Mesendoderm (in vitro differentiated cells): ENCODE measurements around the gene PSMA3.

ENCODE experiments used
- DNase-seq: peaks from one replicate; pipeline ENCODE4 v3.0.0; 2013
- H2AK5ac ChIP-seq: 2 replicates; pipeline ENCODE4 v1.6.1; 2013; ENCODE audit warnings: low read length, inconsistent platforms
- H2BK120ac ChIP-seq: 2 replicates; pipeline ENCODE4 v1.6.1; 2013; ENCODE audit warnings: low read depth, mild to moderate bottlenecking, low read length, moderate library complexity, mixed read lengths
- H2BK15ac ChIP-seq: replicated peaks from 2 replicates; pipeline ENCODE4 v1.6.1; 2013; ENCODE audit warnings: low read depth, mild to moderate bottlenecking, moderate library complexity
- H2BK5ac ChIP-seq: 2 replicates; pipeline ENCODE4 v1.6.1; 2013; ENCODE audit warnings: low read length, inconsistent platforms
- H3K18ac ChIP-seq: 2 replicates; pipeline ENCODE4 v1.6.1; 2013; ENCODE audit warnings: mild to moderate bottlenecking, low read length, mixed read lengths
- H3K23ac ChIP-seq: one replicate; pipeline ENCODE4 v1.6.1; 2013; ENCODE audit warnings: low read length
- H3K27ac ChIP-seq: 2 replicates; pipeline ENCODE4 v1.5.1; 2013; ENCODE audit warnings: low read depth, mild to moderate bottlenecking, inconsistent platforms, low read length, moderate library complexity
- H3K27me3 ChIP-seq: 2 replicates; pipeline ENCODE4 v1.6.1; 2013; ENCODE audit warnings: low read length, control low read depth, mild to moderate bottlenecking, inconsistent platforms; ENCODE audit not compliant: insufficient read depth, poor library complexity
- H3K36me3 ChIP-seq: 2 replicates; pipeline ENCODE4 v1.6.1; 2013; ENCODE audit warnings: low read length, inconsistent platforms; ENCODE audit not compliant: control insufficient read depth, insufficient read depth
- H3K4ac ChIP-seq: one replicate; pipeline ENCODE4 v1.6.1; 2013; ENCODE audit warnings: low read depth, mild to moderate bottlenecking, low read length, moderate library complexity
- H3K4me1 ChIP-seq: 2 replicates; pipeline ENCODE4 v1.6.1; 2013; ENCODE audit warnings: low read depth, low read length, inconsistent platforms; ENCODE audit not compliant: control insufficient read depth
- H3K4me2 ChIP-seq: 2 replicates; pipeline ENCODE4 v1.6.1; 2013; ENCODE audit warnings: low read length
- H3K4me3 ChIP-seq: 2 replicates; pipeline ENCODE4 v1.5.1; 2013; ENCODE audit warnings: mild to moderate bottlenecking, low read length
- H3K56ac ChIP-seq: one replicate; pipeline ENCODE4 v1.6.1; 2013; ENCODE audit warnings: low read length
- H3K79me1 ChIP-seq: 2 replicates; pipeline ENCODE4 v1.6.1; 2013; ENCODE audit warnings: low read length, inconsistent platforms
- H3K79me2 ChIP-seq: 2 replicates; pipeline ENCODE4 v1.6.1; 2013; ENCODE audit warnings: mild to moderate bottlenecking, low read length; ENCODE audit not compliant: control insufficient read depth, insufficient read depth
- H3K9ac ChIP-seq: 2 replicates; pipeline ENCODE4 v1.6.1; 2013; ENCODE audit warnings: low read length, inconsistent platforms
- H4K5ac ChIP-seq: one replicate; pipeline ENCODE4 v1.6.1; 2013; ENCODE audit warnings: low read length
- H4K8ac ChIP-seq: one replicate; pipeline ENCODE4 v1.6.1; 2013; ENCODE audit warnings: low read depth, mild to moderate bottlenecking, control low read depth, low read length, moderate library complexity
- WGBS: extraction: QIAGEN DNeasy Blood & Tissue Kit; methylation state at CpG from one replicate; pipeline ENCODE4 v1.1.7; 2013; ENCODE audit warnings: low lambda C conversion rate, missing lambda C conversion rate; ENCODE audit not compliant: insufficient coverage; ENCODE audit errors: extremely low coverage; 5-methylcytosine and 5-hydroxymethylcytosine counted together

PSMA3 gene

DNA sequence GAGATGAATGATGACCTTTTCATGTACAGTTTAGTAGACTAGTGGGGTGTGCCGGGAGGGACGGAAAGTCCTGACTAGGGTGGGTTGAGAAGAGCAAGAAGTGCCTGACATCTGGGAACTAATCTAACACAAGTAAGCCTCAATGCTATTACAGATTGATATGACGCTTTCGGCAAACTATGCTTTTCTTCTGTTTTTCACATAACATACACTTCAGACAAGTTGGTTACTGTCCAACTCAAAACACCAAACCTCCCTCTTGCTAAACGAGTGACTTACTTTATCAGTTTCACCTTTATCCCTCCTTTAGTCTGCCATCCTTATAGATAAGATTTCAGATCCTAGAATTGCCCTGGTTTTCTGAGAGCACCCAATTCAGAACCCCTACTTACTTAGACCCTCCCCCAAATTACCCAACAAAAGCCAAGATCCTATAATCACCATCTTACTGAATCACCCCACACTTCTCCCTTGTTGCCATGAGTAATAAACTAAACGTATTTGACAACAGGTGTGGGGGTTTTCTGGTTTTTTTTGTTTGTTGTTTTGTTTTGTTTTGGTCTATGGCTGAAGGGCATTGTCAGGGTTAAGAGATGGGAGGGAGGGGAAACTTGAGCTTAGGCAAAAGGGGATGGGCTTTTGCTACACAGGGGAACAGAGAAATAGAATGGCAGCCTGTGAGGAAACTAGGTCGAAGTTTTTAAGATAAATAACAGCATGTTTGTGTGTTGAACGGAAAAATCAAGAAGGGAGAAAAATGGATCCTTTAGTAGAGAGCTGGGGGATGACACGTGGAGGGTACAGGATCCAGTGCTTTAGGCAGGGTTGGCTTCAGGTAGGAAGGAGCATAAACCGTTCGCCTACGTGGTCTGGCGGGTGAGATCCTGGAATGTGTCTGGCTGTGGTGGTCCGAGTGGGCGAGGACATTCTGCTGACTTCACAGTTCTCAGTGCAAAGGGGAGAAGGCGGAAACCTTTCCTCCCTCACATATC lies 6.1 kb upstream of the PSMA3 start:
- Histone ChIP-seq H3K79me1 (no peaks in the 10 kb centered on the region), H3K4ac (no peak overlapping the region), H3K4me2 (peak overlapping the region; percentile 22), H2BK5ac (no peak overlapping the region), H2BK120ac (no peak overlapping the region), H3K4me1 (no peaks in the 10 kb centered on the region), H3K23ac (no peak overlapping the region), H4K8ac (no peak overlapping the region), H3K56ac (peak overlapping the region; percentile 62), H3K79me2 (no peaks in the 10 kb centered on the region), H3K18ac (no peak overlapping the region), H3K4me3 (peak overlapping the region; percentile 15), H3K27ac (no peak overlapping the region), H3K9ac (peak overlapping the region; percentile 45), H2BK15ac (no peak overlapping the region), H4K5ac (no peak overlapping the region), H3K36me3 (no peaks in the 10 kb centered on the region), H2AK5ac (no peak overlapping the region), H3K27me3 (no peaks in the 10 kb centered on the region)
- peak; percentile 42 for DNase-seq
- WGBS = no CpG with 5 or more reads among the region's 16 CpGs

DNA sequence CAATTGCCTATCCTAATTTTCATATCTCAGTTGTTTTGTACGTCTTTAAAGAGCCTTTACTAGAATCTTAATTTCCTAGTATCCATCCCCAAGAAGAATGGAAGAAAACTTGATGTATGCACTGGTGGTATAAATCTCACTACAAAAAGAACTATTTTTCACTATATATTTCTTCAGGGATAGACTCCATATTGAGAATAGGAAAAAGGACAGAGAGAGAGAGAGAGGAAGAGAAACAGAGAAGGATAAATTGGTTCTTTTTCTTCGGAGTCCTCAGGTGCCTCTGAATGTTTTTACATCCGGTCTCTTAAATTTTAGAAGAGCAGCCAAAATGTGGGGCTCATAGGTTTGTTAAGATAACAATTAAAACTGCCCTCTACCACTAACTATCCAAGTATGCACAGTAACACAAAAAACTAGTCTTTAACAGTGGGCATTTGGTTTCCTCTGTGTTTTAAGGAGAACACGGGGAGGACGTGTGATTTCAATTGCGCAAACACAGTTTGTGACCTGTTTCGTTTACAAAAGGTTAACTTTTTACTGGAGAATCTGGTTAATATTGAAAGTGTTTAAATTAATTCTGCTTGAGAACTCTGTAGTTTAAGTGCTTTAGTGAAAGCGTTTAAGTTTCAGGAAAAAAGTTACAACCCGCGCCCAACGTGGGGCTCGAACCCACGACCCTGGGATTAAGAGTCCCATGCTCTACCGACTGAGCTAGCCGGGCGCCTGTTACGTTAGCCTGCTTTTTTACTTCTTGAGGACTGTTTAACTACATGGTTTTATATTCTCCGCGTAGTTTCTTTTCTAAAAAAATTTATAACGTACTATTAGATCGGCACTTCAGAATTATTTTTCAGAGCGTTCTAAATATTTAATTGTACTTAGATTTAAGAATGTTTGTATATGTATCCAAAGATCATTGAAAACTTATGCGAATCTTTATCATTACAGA lies 5.1 kb upstream of the PSMA3 start:
- peak; percentile 46 for DNase-seq
- no peak overlapping the region for H3K23ac ChIP-seq
- WGBS = no CpG with 5 or more reads among the region's 23 CpGs

DNA sequence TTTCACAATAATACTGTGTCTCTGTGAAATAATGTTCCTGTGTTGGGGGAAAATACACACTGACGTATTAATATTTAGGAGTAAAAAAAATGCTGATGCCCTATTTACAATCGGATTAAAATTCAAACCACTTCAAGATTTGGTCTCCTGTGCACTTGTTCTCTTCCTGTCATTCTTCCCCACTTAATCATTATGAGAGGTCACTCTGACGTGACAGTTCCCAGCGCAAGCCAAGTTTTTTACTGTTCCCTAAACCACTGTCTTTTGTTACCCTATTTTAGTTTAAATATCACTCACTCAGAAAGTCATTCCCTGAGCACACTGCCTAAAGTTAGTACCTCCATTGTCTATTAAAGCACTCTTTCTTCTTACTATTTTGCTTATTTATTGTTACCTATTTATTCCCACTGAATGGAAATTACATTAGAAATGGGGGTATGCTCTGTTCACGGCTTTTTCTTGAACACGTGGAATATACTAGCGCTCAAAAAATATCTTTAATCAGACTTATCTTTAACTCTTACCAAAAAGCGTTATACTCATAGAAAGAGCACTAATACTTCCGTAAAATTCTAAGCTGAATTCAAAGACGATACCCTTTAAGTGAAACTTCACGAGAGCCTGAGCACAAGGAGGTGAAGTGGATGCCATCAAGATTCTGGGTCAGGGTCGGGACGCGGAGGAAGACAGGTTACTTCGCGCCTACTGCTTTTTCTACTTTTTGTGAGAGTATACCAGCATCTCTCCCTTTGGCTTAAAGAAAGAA lies 670 bp upstream of the PSMA3 start:
- no peak overlapping the region for H2BK15ac ChIP-seq
- WGBS = no CpG with 5 or more reads among the region's 16 CpGs
- peak overlapping the region; percentile 32 for H3K4me2 ChIP-seq
- peak overlapping the region; percentile 39 for H4K8ac ChIP-seq
- H2BK5ac ChIP-seq = no peak overlapping the region
- H3K27ac ChIP-seq = no peak overlapping the region
- peaks cover 2% of the 10 kb centered on the region for H3K79me1 ChIP-seq
- no peaks in the 10 kb centered on the region for H3K27me3 ChIP-seq
- H3K56ac ChIP-seq = peak overlapping the region; percentile 84
- H3K4ac ChIP-seq = no peak overlapping the region
- H4K5ac ChIP-seq = no peak overlapping the region
- H3K36me3 ChIP-seq = no peaks in the 10 kb centered on the region
- H3K4me1 ChIP-seq = no peaks in the 10 kb centered on the region
- peak overlapping the region; percentile 77 for H3K9ac ChIP-seq
- peak overlapping the region; percentile 70 for H3K4me3 ChIP-seq
- no peak overlapping the region for H2AK5ac ChIP-seq
- peak; percentile 18 for DNase-seq
- H2BK120ac ChIP-seq = no peak overlapping the region
- peaks cover 37% of the 10 kb centered on the region for H3K79me2 ChIP-seq
- H3K23ac ChIP-seq = no peak overlapping the region
- H3K18ac ChIP-seq = no peak overlapping the region

More for the DNA sequence above, 5.1 kb upstream of the PSMA3 start:
- no peaks in the 10 kb centered on the region for H3K79me1 ChIP-seq
- no peak overlapping the region for H3K9ac ChIP-seq
- no peaks in the 10 kb centered on the region for H3K4me1 ChIP-seq
- H3K79me2 ChIP-seq = no peaks in the 10 kb centered on the region
- no peak overlapping the region for H3K18ac ChIP-seq
- H2AK5ac ChIP-seq = no peak overlapping the region
- H3K4ac ChIP-seq = no peak overlapping the region
- H3K4me3 ChIP-seq = no peak overlapping the region
- no peak overlapping the region for H2BK15ac ChIP-seq
- H3K27ac ChIP-seq = no peak overlapping the region
- no peak overlapping the region for H4K8ac ChIP-seq
- no peak overlapping the region for H4K5ac ChIP-seq
- H2BK120ac ChIP-seq = no peak overlapping the region
- no peak overlapping the region for H3K56ac ChIP-seq
- H3K36me3 ChIP-seq = no peaks in the 10 kb centered on the region
- no peak overlapping the region for H3K4me2 ChIP-seq
- no peaks in the 10 kb centered on the region for H3K27me3 ChIP-seq
- no peak overlapping the region for H2BK5ac ChIP-seq

DNA sequence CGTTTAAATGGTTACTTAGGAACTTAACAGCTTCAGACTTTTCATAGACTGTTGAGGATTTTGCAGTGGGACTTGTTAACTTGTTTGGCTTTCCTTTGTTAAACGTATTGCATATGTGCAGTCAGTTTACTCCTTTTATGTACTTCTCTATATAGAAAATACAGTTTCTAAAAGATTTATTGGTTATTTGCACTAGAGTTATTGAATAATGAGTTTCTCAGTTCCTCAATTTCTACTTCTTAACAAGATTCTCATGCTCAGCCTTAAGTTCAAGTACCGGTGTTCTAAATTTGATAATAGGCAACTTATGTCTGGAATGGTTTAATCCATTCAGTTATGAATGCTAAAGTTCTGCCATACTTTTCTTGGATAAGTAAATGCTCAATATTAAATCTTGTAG lies 919 bp downstream of the PSMA3 start:
- Histone ChIP-seq H2BK120ac (no peak overlapping the region), H4K5ac (no peak overlapping the region), H3K18ac (no peak overlapping the region), H3K79me1 (peaks cover 2% of the 10 kb centered on the region), H3K9ac (peak overlapping the region; percentile 97), H3K23ac (no peak overlapping the region), H2BK5ac (no peak overlapping the region), H3K79me2 (peaks cover 48% of the 10 kb centered on the region), H3K4me2 (peak overlapping the region; percentile 66), H3K27me3 (no peaks in the 10 kb centered on the region), H3K27ac (peak overlapping the region; percentile 56), H3K56ac (peak overlapping the region; percentile 98), H2AK5ac (no peak overlapping the region), H4K8ac (no peak overlapping the region), H3K36me3 (no peaks in the 10 kb centered on the region), H3K4me1 (no peaks in the 10 kb centered on the region), H2BK15ac (no peak overlapping the region), H3K4ac (no peak overlapping the region), H3K4me3 (peak overlapping the region; percentile 79)
- WGBS = no CpG with 5 or more reads among the region's 3 CpGs
- no peak for DNase-seq

DNA sequence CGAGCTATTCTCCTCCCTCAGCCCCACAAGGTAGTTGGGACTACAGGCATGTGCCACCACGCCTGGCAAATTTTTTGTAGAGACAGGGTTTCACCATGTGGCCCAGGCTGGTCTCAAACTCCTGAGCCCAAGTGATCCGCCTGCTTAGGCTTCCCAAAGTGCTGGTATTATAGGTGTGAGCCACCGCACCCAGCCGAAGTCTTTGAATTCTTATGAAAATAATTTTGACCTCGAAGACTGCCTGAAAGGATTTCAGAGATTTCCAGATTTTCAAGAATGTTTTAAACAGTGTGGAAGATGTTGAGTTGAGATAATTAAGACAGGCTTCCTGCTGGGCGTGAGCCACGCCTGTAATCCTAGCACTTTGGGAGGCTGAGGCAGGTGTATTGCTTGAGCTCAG lies 5.0 kb downstream of the PSMA3 start:
- Histone ChIP-seq H3K27me3 (no peaks in the 10 kb centered on the region), H3K4ac (no peak overlapping the region), H3K36me3 (peaks cover 1% of the 10 kb centered on the region), H3K4me3 (no peak overlapping the region), H3K23ac (no peak overlapping the region), H3K4me1 (no peaks in the 10 kb centered on the region), H3K9ac (no peak overlapping the region), H3K56ac (no peak overlapping the region), H2AK5ac (no peak overlapping the region), H2BK120ac (no peak overlapping the region), H4K5ac (no peak overlapping the region), H3K79me2 (peaks cover 55% of the 10 kb centered on the region), H4K8ac (no peak overlapping the region), H2BK15ac (no peak overlapping the region), H3K27ac (no peak overlapping the region), H3K79me1 (peaks cover 4% of the 10 kb centered on the region), H3K4me2 (no peak overlapping the region), H2BK5ac (no peak overlapping the region), H3K18ac (no peak overlapping the region)
- WGBS = no CpG with 5 or more reads among the region's 8 CpGs
- DNase-seq = no peak
